AG09309 (cell line): ENCODE results near the gene PNPLA4.

Experiments used
- DNase-seq: peaks from one replicate; pipeline ENCODE4 v3.0.0-alpha.2; 2010; ENCODE audit warnings: low read depth
- H3K4me3 ChIP-seq: 2 replicates; pipeline ENCODE4 v1.5.1; 2011; ENCODE audit warnings: mild to moderate bottlenecking, low read depth, low read length, moderate library complexity; ENCODE audit not compliant: control insufficient read depth
- CTCF ChIP-seq: IDR thresholded peaks from 2 replicates; pipeline ENCODE4 v1.5.1; 2011; ENCODE audit warnings: mild to moderate bottlenecking, low read depth, low read length, inconsistent platforms; ENCODE audit not compliant: insufficient read depth, control insufficient read depth; ENCODE audit errors: missing control alignments

Gene PNPLA4

GRCh38 chrX:7926914-7927258 is 327 bp downstream of the PNPLA4 start:
- DNase-seq: no peak
- TF ChIP-seq CTCF: no peak
- H3K4me3 ChIP-seq: peak overlapping the region; percentile 70

- no peak for DNase-seq
- H3K4me3 ChIP-seq: peak overlapping the region; percentile 70
These were observed 712 bp downstream of the PNPLA4 start for GRCh38 chrX:7926501-7926900.

GRCh38 chrX:7925867-7926472 is 1.2 kb downstream of the PNPLA4 start:
- TF ChIP-seq CTCF: peak; percentile 83
- DNase-seq: peak; percentile 28
- no peak overlapping the region for H3K4me3 ChIP-seq

More at GRCh38 chrX:7926501-7926900, 712 bp downstream of the PNPLA4 start:
- no peak for TF ChIP-seq CTCF

- no peak for DNase-seq
- no peak overlapping the region for H3K4me3 ChIP-seq
- TF ChIP-seq CTCF: no peak
These were observed 5.5 kb downstream of the PNPLA4 start for GRCh38 chrX:7921750-7922149.

- H3K4me3 ChIP-seq: no peak overlapping the region
- TF ChIP-seq CTCF: no peak
- DNase-seq: no peak
These were observed 18.4 kb downstream of the PNPLA4 start for GRCh38 chrX:7908821-7909220.

GRCh38 chrX:7904562-7904961 is 22.7 kb downstream of the PNPLA4 start:
- TF ChIP-seq CTCF: no peak
- DNase-seq: no peak
- H3K4me3 ChIP-seq: no peak overlapping the region

GRCh38 chrX:7891928-7892327 is 35.3 kb downstream of the PNPLA4 start:
- H3K4me3 ChIP-seq: no peak overlapping the region
- TF ChIP-seq CTCF: no peak
- DNase-seq: no peak
